HepG2 (cell line): Measurements from ENCODE around the gene SGPP2.

Source experiments
- IRF2 ChIP-seq: IDR thresholded peaks from 2 replicates; pipeline ENCODE4 v1.6.1; 2018; ENCODE audit warnings: missing genetic modification reagents, missing compliant biosample characterization
- MBD4 ChIP-seq: IDR thresholded peaks from 2 replicates; pipeline ENCODE4 v1.6.1; 2012; ENCODE audit warnings: low read length, inconsistent platforms, borderline replicate concordance
- PTBP1 ChIP-seq: fragments of 200-400 bp; formaldehyde crosslinking; IDR thresholded peaks from 2 replicates; pipeline ENCODE4 v1.6.1; 2018; ENCODE audit warnings: low read length, low read depth; ENCODE audit not compliant: poor library complexity, severe bottlenecking
- ZNF225 ChIP-seq: sonication (generic); formaldehyde crosslinking; IDR thresholded peaks from 2 replicates; pipeline ENCODE4 v1.4.0; 2020; ENCODE audit warnings: mild to moderate bottlenecking, missing genetic modification reagents
- TF ChIP-seq, protein P1 (sequence below): sonication (generic); formaldehyde crosslinking; conservative IDR thresholded peaks from 2 replicates; pipeline ENCODE4 v1.4.0; 2020; ENCODE audit warnings: missing genetic modification reagents
- TF ChIP-seq, protein P2 (sequence below): sonication (generic); formaldehyde crosslinking; IDR thresholded peaks from 2 replicates; pipeline ENCODE4 v1.8.0; 2022; ENCODE audit warnings: mild to moderate bottlenecking, missing genetic modification reagents; ENCODE audit not compliant: insufficient replicate concordance
- TF ChIP-seq, protein P3 (sequence below): sonication (generic); formaldehyde crosslinking; IDR thresholded peaks from 2 replicates; pipeline ENCODE4 v1.8.1; 2023; ENCODE audit warnings: missing genetic modification reagents, mild to moderate bottlenecking, borderline replicate concordance
- TF ChIP-seq, protein P4 (sequence below): sonication (generic); formaldehyde crosslinking; IDR thresholded peaks from 2 replicates; pipeline ENCODE4 v1.8.1; 2023; ENCODE audit warnings: mild to moderate bottlenecking, moderate library complexity, missing genetic modification reagents
- TF ChIP-seq, protein P5 (sequence below), 2 experiments: IDR thresholded peaks; 2 replicates each; pipeline ENCODE4 v1.6.1; 2011 to 2012; ENCODE audit warnings: low read length in 2 of 2, borderline replicate concordance in 1 of 2, low read depth in 1 of 2, mild to moderate bottlenecking in 1 of 2, moderate library complexity in 1 of 2

DNA sequence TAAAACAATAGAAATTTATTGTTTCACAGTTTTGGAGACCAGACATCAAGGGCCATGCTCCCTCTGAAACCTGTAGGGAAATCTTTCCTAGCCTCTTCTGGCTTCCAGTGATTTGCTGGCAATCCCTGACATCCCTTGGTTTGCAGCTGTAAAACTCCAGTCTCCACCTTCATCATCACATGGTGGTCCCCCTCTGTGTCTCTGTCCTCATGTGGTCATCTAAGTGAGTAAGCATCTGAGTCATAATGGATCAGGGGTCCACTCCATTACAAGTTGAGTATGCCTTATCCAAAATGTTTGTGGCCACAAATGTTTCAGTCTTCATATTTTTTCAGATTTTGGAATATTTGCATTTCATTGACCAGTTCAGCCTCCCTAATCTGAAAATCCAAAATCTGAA lies 5.6 kb upstream of the SGPP2 start:
- TF ChIP-seq, protein P1, sequence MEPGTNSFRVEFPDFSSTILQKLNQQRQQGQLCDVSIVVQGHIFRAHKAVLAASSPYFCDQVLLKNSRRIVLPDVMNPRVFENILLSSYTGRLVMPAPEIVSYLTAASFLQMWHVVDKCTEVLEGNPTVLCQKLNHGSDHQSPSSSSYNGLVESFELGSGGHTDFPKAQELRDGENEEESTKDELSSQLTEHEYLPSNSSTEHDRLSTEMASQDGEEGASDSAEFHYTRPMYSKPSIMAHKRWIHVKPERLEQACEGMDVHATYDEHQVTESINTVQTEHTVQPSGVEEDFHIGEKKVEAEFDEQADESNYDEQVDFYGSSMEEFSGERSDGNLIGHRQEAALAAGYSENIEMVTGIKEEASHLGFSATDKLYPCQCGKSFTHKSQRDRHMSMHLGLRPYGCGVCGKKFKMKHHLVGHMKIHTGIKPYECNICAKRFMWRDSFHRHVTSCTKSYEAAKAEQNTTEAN (CRISPR knock-in tag): no peak
- TF ChIP-seq, protein P2, sequence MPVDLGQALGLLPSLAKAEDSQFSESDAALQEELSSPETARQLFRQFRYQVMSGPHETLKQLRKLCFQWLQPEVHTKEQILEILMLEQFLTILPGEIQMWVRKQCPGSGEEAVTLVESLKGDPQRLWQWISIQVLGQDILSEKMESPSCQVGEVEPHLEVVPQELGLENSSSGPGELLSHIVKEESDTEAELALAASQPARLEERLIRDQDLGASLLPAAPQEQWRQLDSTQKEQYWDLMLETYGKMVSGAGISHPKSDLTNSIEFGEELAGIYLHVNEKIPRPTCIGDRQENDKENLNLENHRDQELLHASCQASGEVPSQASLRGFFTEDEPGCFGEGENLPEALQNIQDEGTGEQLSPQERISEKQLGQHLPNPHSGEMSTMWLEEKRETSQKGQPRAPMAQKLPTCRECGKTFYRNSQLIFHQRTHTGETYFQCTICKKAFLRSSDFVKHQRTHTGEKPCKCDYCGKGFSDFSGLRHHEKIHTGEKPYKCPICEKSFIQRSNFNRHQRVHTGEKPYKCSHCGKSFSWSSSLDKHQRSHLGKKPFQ: no peak
- TF ChIP-seq, protein P3, sequence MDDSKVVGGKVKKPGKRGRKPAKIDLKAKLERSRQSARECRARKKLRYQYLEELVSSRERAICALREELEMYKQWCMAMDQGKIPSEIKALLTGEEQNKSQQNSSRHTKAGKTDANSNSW (CRISPR knock-in tag): no peak
- TF ChIP-seq PTBP1 (no peak), IRF2 (CRISPR knock-in tag) (no peak), MBD4 (no peak), ZNF225 (CRISPR knock-in tag) (no peak)
- TF ChIP-seq, protein P4, sequence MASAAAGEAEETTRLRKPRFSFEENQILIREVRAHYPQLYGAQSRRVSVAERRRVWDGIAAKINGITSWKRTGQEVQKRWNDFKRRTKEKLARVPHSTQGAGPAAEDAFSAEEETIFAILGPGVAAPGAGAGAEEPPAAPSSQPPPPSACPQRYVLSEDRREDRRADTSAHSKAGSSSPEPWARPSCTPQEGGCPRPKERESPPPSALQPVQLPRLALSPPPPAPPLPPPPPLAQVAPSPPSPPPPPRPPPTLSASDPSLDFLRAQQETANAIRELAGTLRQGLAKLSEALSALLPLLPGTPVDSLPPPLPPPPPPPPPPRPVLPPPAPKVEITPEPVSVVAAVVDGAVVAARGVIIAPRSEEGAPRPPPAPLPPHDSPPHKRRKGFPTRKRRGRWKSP: no peak
- TF ChIP-seq, protein P5, sequence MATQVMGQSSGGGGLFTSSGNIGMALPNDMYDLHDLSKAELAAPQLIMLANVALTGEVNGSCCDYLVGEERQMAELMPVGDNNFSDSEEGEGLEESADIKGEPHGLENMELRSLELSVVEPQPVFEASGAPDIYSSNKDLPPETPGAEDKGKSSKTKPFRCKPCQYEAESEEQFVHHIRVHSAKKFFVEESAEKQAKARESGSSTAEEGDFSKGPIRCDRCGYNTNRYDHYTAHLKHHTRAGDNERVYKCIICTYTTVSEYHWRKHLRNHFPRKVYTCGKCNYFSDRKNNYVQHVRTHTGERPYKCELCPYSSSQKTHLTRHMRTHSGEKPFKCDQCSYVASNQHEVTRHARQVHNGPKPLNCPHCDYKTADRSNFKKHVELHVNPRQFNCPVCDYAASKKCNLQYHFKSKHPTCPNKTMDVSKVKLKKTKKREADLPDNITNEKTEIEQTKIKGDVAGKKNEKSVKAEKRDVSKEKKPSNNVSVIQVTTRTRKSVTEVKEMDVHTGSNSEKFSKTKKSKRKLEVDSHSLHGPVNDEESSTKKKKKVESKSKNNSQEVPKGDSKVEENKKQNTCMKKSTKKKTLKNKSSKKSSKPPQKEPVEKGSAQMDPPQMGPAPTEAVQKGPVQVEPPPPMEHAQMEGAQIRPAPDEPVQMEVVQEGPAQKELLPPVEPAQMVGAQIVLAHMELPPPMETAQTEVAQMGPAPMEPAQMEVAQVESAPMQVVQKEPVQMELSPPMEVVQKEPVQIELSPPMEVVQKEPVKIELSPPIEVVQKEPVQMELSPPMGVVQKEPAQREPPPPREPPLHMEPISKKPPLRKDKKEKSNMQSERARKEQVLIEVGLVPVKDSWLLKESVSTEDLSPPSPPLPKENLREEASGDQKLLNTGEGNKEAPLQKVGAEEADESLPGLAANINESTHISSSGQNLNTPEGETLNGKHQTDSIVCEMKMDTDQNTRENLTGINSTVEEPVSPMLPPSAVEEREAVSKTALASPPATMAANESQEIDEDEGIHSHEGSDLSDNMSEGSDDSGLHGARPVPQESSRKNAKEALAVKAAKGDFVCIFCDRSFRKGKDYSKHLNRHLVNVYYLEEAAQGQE (IDR thresholded peaks at IDR 0.05; ENCODE audit: borderline replicate concordance in 1 of 2, low read depth in 1 of 2, low read length in 2 of 2): no peak
